GM18873 (cell line): Measurements from ENCODE around the gene MEIS2.
"Not testable (repeated sequence)": the region's sequence is repeated elsewhere in the genome, so short reads cannot be mapped to it uniquely, and the experiment has no call there.

Experiments used
- ATAC-seq: cut with Tn5 transposase; IDR thresholded peaks from one replicate; pipeline ENCODE4 v1.9.1; 2021; ENCODE audit warnings: mild to moderate bottlenecking, moderate library complexity, moderate number of reproducible peaks; ENCODE audit not compliant: unreplicated experiment, low FRiP score

Gene MEIS2

GRCh38 chr15:37016231-37016630 is 84.1 kb downstream of the MEIS2 start:
- no peak for ATAC-seq

GRCh38 chr15:37015451-37015850 is 84.9 kb downstream of the MEIS2 start:
- ATAC-seq: no peak

GRCh38 chr15:37015035-37015434 is 85.3 kb downstream of the MEIS2 start:
- no peak for ATAC-seq

- no peak for ATAC-seq
Observed at GRCh38 chr15:37014566-37014965, 85.8 kb downstream of the MEIS2 start.

- no peak for ATAC-seq
Observed at GRCh38 chr15:37014137-37014536, 86.2 kb downstream of the MEIS2 start.

GRCh38 chr15:37010595-37010994 is 89.8 kb downstream of the MEIS2 start:
- ATAC-seq: no peak

GRCh38 chr15:37009288-37009687 is 91.1 kb downstream of the MEIS2 start:
- ATAC-seq: no peak

GRCh38 chr15:37008205-37008604 is 92.1 kb downstream of the MEIS2 start:
- ATAC-seq: no peak

GRCh38 chr15:37007301-37007700 is 93.0 kb downstream of the MEIS2 start:
- no peak for ATAC-seq

- ATAC-seq: no peak
Observed at GRCh38 chr15:37004981-37005735, 95.2 kb downstream of the MEIS2 start.

- no peak for ATAC-seq
Observed at GRCh38 chr15:37004373-37004869, 95.9 kb downstream of the MEIS2 start.

GRCh38 chr15:37002041-37002672 is 98.2 kb downstream of the MEIS2 start:
- no peak for ATAC-seq

GRCh38 chr15:37001417-37001816 is 98.9 kb downstream of the MEIS2 start:
- no peak for ATAC-seq

GRCh38 chr15:36999778-37000177 is 100.6 kb downstream of the MEIS2 start:
- ATAC-seq: no peak

GRCh38 chr15:36996538-36997181 is 103.7 kb downstream of the MEIS2 start:
- no peak for ATAC-seq

GRCh38 chr15:36996121-36996520 is 104.2 kb downstream of the MEIS2 start:
- no peak for ATAC-seq

GRCh38 chr15:36994790-36995189 is 105.6 kb downstream of the MEIS2 start:
- no peak for ATAC-seq

GRCh38 chr15:36992454-36992853 is 107.9 kb downstream of the MEIS2 start:
- ATAC-seq: no peak

GRCh38 chr15:36988947-36989346 is 111.4 kb downstream of the MEIS2 start:
- no peak for ATAC-seq

GRCh38 chr15:36982430-36982829 is 117.9 kb downstream of the MEIS2 start:
- no peak for ATAC-seq

GRCh38 chr15:36980281-36980680 is 120.1 kb downstream of the MEIS2 start:
- ATAC-seq: not testable (repeated sequence)
